ENCODE data around the gene PDE11A. TPM values are rescaled to one million over a fixed set of nuclear protein-coding genes. Genes with fewer than 3 reads are reported as not detected.

Gene PDE11A
- total and polyA plus RNA-seq, 2 of the 13 experiments (the other 11 are each of a cell fraction or from before 2014, with no cell fraction given), result 1.2 to 1.7 TPM

- POLR2A ChIA-PET, result no interaction called here
- Histone ChIP-seq H3K27ac (ENCODE audit: extremely low read length, insufficient read depth, low read length) (no peak overlapping the region), H3K79me2 (ENCODE audit: insufficient read depth, low read length) (no peaks in the 10 kb centered on the region), H3K4me2 (ENCODE audit: low read depth, low read length) (no peak overlapping the region), H3K27me3 (ENCODE audit: control insufficient read depth in 1 of 2, insufficient read depth in 2 of 2, low read length in 2 of 2) (no peaks in the 10 kb centered on the region), H3K9me3 (ENCODE audit: low read length) (no peaks in the 10 kb centered on the region), H4K20me1 (ENCODE audit: insufficient read depth, low read length) (no peaks in the 10 kb centered on the region), H3K4me1 (ENCODE audit: insufficient read depth, low read length) (peaks cover 22% of the 10 kb centered on the region), H3K9ac (ENCODE audit: insufficient read depth, low read depth, low read length) (no peak overlapping the region), H3K4me3 (replicated peaks in 1 of 3; ENCODE audit: insufficient read depth in 1 of 3, low read depth in 2 of 3, low read length in 3 of 3) (no peak overlapping the region), H2AFZ (ENCODE audit: low read length) (no peak overlapping the region), H3K36me3 (replicated peaks in 1 of 2; ENCODE audit: control insufficient read depth in 1 of 2, insufficient read depth in 2 of 2, low read length in 2 of 2) (no peaks in the 10 kb centered on the region)
- WGBS (ENCODE audit: low lambda C conversion rate), result 61% methylated on average over 8 of the region's 8 CpGs
- in situ Hi-C loops (cut with HindIII; ENCODE audit: extremely low pct_ligation_motif_present, low pct_unique_long_range_greater_than_20kb), result no loop called here
- no peak for ATAC-seq
- DNase-seq (ENCODE audit: low spot score), result no peak
- intact Hi-C loops (cut with micrococcal nuclease; ENCODE audit: unreplicated experiment), result no loop called here
- BruUV-seq (replicated peaks), result no TSS peak
- CTCF ChIA-PET (ENCODE audit: low intra/inter-chr PET ratio, low total read pairs), result no interaction called here
- no peak for FAIRE-seq
- TF ChIP-seq XBP1 (CRISPR knock-in tag; IDR thresholded peaks at IDR 0.05), result no peak
- no peak for TF ChIP-seq ADNP (CRISPR knock-in tag; IDR thresholded peaks at IDR 0.05)
- TF ChIP-seq SCMH1 (CRISPR knock-in tag; IDR thresholded peaks at IDR 0.05; ENCODE audit: borderline replicate concordance), result no peak
- TF ChIP-seq ATF7 (IDR thresholded peaks at IDR 0.05), result no peak
- no peak for TF ChIP-seq ATF7 (CRISPR knock-in tag; IDR thresholded peaks at IDR 0.05)
- no peak for TF ChIP-seq GMEB2 (CRISPR knock-in tag; IDR thresholded peaks at IDR 0.05; ENCODE audit: low read depth)
- no peak for TF ChIP-seq ZNF180 (CRISPR knock-in tag; IDR thresholded peaks at IDR 0.05; ENCODE audit: borderline replicate concordance, low read depth)
- TF ChIP-seq ZBTB8A (CRISPR knock-in tag; IDR thresholded peaks at IDR 0.05; ENCODE audit: borderline replicate concordance, low read depth), result no peak
- no peak for TF ChIP-seq TIGD3 (CRISPR knock-in tag; IDR thresholded peaks at IDR 0.05; ENCODE audit: borderline replicate concordance)
- TF ChIP-seq UBTF (CRISPR knock-in tag; IDR thresholded peaks at IDR 0.05), result no peak
- no peak for TF ChIP-seq ZNF12 (CRISPR knock-in tag; IDR thresholded peaks at IDR 0.05)
- no peak for TF ChIP-seq ONECUT2 (CRISPR knock-in tag; IDR thresholded peaks at IDR 0.05)
- no peak for TF ChIP-seq PATZ1 (CRISPR knock-in tag; IDR thresholded peaks at IDR 0.05)
- TF ChIP-seq CCDC6 (CRISPR knock-in tag; IDR thresholded peaks at IDR 0.05), result no peak
- TF ChIP-seq NR2C2 (CRISPR knock-in tag; IDR thresholded peaks at IDR 0.05; ENCODE audit: borderline replicate concordance), result no peak
- no peak for TF ChIP-seq ZNF276 (CRISPR knock-in tag; IDR thresholded peaks at IDR 0.05; ENCODE audit: low read depth)
- TF ChIP-seq KDM5A (IDR thresholded peaks at IDR 0.05; ENCODE audit: borderline replicate concordance, low read length), result no peak
Measured at GRCh38 chr2:177876950-177877349, 195.6 kb downstream of the PDE11A start.
